A673 (cell line): ENCODE results near the gene RGMA. TPM values are rescaled to one million over a fixed set of nuclear protein-coding genes. Genes with fewer than 3 reads are reported as not detected.

Experiments used
- BruUV-seq: library from RNA; stranded (reverse); fragments of 400-500 nt; replicated peaks from 2 replicates; lab custom pipeline; 2021; lab: Mats Ljungman, UMichigan
- CTCF ChIA-PET: fragments of 300-600 bp; sonication (Branson Sonifier 250); formaldehyde crosslinking; loops from one replicate; lab custom pipeline; 2022; ENCODE audit warnings: antibody characterized with exemption; lab: Charles Lee
- POLR2A ChIA-PET: fragments of 300-600 bp; sonication (Branson Sonifier 250); formaldehyde crosslinking; loops from one replicate; lab custom pipeline; 2022; ENCODE audit warnings: antibody characterized with exemption; ENCODE audit not compliant: low non-redundant PET; lab: Charles Lee
- DNase-seq: peaks from one replicate; pipeline ENCODE4 v3.0.0-alpha.2; 2015; ENCODE audit warnings: low spot score
- H3K27ac ChIP-seq: fragments of 200-600 bp; sonication (generic); 2 replicates; pipeline ENCODE4 v1.5.1; 2016; ENCODE audit warnings: mixed run types, low read depth, mild to moderate bottlenecking, mixed read lengths, antibody characterized with exemption, low read length; ENCODE audit not compliant: poor library complexity, severe bottlenecking
- H3K27me3 ChIP-seq: fragments of 200-600 bp; sonication (generic); replicated peaks from 2 replicates; pipeline ENCODE4 v1.6.1; 2017; ENCODE audit warnings: mixed run types, low read depth, mild to moderate bottlenecking, mixed read lengths, antibody characterized with exemption, low read length; ENCODE audit not compliant: insufficient read depth, poor library complexity
- H3K36me3 ChIP-seq: fragments of 200-600 bp; sonication (generic); 2 replicates; pipeline ENCODE4 v1.6.1; 2016; ENCODE audit warnings: mixed run types, mild to moderate bottlenecking, mixed read lengths, antibody characterized with exemption, low read length; ENCODE audit not compliant: insufficient read depth, poor library complexity, severe bottlenecking
- H3K4me1 ChIP-seq: fragments of 200-600 bp; sonication (generic); 2 replicates; pipeline ENCODE4 v1.6.1; 2017; ENCODE audit warnings: mixed run types, mild to moderate bottlenecking, mixed read lengths, antibody characterized with exemption, low read length; ENCODE audit not compliant: insufficient read depth, poor library complexity, severe bottlenecking
- H3K4me3 ChIP-seq: fragments of 200-600 bp; sonication (generic); 2 replicates; pipeline ENCODE4 v1.5.1; 2016; ENCODE audit warnings: low read depth, mixed run types, mild to moderate bottlenecking, mixed read lengths, low read length; ENCODE audit not compliant: poor library complexity, severe bottlenecking
- H3K9me3 ChIP-seq: fragments of 200-600 bp; sonication (generic); 2 replicates; pipeline ENCODE4 v1.6.1; 2016; ENCODE audit warnings: mixed run types, low read depth, mild to moderate bottlenecking, mixed read lengths, antibody characterized with exemption, low read length; ENCODE audit not compliant: poor library complexity, severe bottlenecking
- EZH2 ChIP-seq: fragments of 200-600 bp; sonication (generic); IDR thresholded peaks from 2 replicates; pipeline ENCODE4 v1.6.1; 2017; ENCODE audit warnings: borderline replicate concordance, low read depth, mild to moderate bottlenecking, mixed read lengths, antibody characterized with exemption, low read length; ENCODE audit not compliant: poor library complexity, severe bottlenecking
- intact Hi-C: fragments of 100-400 bp; cut with micrococcal nuclease; formaldehyde crosslinking; loops from one replicate; pipeline ENCODE4 v1.10.0; 2022; ENCODE audit not compliant: unreplicated experiment
- total RNA-seq: library from RNA; stranded (reverse); gene quantifications from 2 replicates; pipeline ENCODE4 v1.2.3, GENCODE V29; 2021
- TF ChIP-seq, protein P1 (sequence below): fragments of 300-800, 200-600 bp; sonication (generic); conservative IDR thresholded peaks from 2 replicates; pipeline ENCODE4 v1.5.1; 2017; ENCODE audit warnings: low read depth, mild to moderate bottlenecking, antibody characterized with exemption, low read length, moderate library complexity, mixed read lengths

RGMA gene
- total RNA-seq, 1 experiment from 2014 or later: 5.0 TPM

DNA sequence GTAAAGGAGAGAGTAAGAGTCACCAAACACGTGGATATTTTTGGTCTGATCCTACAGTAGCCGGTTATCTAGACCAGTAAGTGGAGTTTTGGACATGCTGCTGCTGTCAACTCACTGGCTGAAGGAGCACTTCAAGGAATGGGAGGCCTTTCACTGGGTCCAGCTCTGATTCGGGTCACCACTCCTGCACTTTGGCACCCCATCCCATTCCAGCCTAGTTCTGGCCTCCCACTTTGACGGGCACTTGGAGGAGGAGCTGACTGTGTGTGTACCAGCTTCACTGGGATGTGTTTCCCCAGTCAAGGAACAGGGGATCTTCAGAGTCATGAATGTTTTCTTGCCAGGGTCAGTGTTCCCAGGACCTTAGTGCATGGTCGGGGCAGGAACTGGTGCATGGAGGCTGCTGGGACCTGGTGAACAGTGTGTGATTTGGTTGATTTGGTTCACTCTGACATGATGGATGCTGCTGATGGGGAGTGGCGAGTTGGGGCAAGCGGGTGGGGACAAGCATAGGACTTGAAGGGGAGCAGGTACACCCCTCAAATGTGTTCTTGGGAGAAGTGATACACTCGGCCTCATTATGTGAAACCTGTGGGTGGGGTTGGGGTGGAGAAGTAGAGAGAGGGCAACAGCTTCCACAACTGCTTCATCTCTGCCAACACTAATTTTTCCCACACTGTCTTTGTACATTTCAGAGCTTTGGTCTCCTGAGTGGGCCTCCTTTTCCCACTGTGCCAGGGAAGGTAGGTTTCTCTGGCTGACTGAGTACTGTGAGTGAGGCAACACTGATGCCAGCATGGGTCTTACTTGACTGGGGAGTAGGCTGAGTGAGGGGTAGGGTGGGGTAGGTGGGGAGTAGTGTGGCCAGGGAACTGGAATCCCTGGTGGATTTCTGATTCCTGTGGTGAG, 64.0 kb downstream of the RGMA start:
- Histone ChIP-seq H3K9me3 (no peaks in the 10 kb centered on the region), H3K4me3 (no peak overlapping the region), H3K27ac (no peak overlapping the region), H3K27me3 (no peaks in the 10 kb centered on the region), H3K4me1 (peaks cover 33% of the 10 kb centered on the region), H3K36me3 (peaks cover 74% of the 10 kb centered on the region)
- BruUV-seq: TSS peak; percentile 18
- DNase-seq: no peak
- intact Hi-C loops: loop anchor here (5.0 kb wide), 1 partner anchor 1297 kb away; no protein-coding TSS in a partner anchor
- ChIA-PET CTCF (no interaction called here), POLR2A (no interaction called here)
- TF ChIP-seq EZH2: no peak
- TF ChIP-seq, protein P1, sequence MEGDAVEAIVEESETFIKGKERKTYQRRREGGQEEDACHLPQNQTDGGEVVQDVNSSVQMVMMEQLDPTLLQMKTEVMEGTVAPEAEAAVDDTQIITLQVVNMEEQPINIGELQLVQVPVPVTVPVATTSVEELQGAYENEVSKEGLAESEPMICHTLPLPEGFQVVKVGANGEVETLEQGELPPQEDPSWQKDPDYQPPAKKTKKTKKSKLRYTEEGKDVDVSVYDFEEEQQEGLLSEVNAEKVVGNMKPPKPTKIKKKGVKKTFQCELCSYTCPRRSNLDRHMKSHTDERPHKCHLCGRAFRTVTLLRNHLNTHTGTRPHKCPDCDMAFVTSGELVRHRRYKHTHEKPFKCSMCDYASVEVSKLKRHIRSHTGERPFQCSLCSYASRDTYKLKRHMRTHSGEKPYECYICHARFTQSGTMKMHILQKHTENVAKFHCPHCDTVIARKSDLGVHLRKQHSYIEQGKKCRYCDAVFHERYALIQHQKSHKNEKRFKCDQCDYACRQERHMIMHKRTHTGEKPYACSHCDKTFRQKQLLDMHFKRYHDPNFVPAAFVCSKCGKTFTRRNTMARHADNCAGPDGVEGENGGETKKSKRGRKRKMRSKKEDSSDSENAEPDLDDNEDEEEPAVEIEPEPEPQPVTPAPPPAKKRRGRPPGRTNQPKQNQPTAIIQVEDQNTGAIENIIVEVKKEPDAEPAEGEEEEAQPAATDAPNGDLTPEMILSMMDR: no peak

DNA sequence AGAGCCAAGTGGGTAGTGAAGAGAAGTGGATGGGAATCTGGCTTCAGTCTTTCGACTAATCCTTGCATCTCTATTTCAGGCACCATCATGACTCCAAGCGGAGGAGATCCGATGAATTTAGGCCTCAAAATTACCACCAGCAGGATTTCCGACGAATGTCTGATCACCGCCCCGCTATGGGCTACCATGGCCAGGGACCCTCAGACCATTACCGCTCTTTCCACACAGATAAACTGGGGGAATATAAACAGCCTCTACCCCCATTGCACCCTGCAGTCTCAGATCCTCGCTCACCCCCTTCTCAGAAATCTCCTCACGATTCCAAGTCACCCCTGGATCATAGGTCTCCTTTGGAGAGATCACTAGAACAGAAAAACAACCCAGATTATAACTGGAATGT, 64.7 kb downstream of the RGMA start:
- Histone ChIP-seq H3K27ac (no peak overlapping the region), H3K27me3 (no peaks in the 10 kb centered on the region), H3K4me1 (peaks cover 28% of the 10 kb centered on the region), H3K9me3 (no peaks in the 10 kb centered on the region), H3K36me3 (peaks cover 81% of the 10 kb centered on the region), H3K4me3 (no peak overlapping the region)
- no peak for DNase-seq
- no peak for TF ChIP-seq EZH2
- TF ChIP-seq, protein P1: no peak
- intact Hi-C loops: no loop called here
- BruUV-seq: no TSS peak
- POLR2A ChIA-PET: no interaction called here
- CTCF ChIA-PET: no interaction called here

DNA sequence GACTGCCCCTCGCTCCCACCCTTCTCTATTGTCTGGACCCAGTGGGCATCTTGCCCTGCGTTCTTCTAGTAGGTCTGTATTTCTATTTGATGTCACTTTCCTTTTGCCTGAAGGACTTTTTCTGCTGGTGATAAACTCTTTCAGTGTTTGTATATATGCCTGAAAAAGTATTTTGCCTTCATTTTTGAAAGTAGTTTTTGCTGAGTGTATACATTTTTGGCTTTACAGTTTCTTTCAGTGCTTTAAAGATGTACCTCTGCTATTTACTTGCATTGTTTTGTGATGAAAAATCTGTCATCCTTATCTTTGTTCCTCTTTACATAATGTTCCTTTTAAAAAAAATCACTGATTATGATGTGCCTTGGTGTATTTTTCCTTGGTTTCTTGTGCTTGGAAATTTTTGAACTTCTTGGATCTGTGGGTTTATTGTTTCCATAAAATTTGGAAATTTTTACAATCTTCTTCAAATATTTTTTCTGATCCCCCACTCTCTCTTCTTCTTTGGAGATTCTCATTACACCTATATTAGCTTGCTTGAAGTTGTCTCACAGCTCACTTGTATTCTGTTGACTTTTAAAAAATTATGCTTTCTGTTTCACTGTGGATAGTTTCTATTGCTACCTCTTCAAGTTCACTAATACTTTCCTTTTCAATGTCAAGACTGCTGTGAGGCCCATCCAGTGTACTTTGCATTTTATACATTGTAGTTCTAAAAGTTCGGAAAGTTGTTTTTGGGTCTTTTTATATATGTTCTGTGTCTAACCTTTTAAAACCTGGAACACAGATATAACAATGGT, 67.8 kb downstream of the RGMA start:
- Histone ChIP-seq H3K9me3 (no peaks in the 10 kb centered on the region), H3K36me3 (peaks cover 95% of the 10 kb centered on the region), H3K27ac (no peak overlapping the region), H3K27me3 (no peaks in the 10 kb centered on the region), H3K4me1 (no peaks in the 10 kb centered on the region), H3K4me3 (no peak overlapping the region)
- no TSS peak for BruUV-seq
- ChIA-PET POLR2A (no interaction called here), CTCF (no interaction called here)
- intact Hi-C loops: no loop called here
- DNase-seq: no peak
- TF ChIP-seq, protein P1: no peak
- TF ChIP-seq EZH2: no peak
